Adrenal gland (tissue), 5 donors: ENCODE data around the gene RAB12.

Experiments used
- CTCF ChIP-seq, 6 experiments: fragments of 450-650 bp in 4 of 6; fragments of 200-600 bp in 2 of 6; sonication (generic) in 1 of 6; IDR thresholded peaks; 1 replicate in 5 of 6; 2 replicates in 1 of 6; pipeline versions ENCODE4 v1.5.1 to v1.8.0; 2016 to 2021; ENCODE audit warnings: antibody characterized with exemption in 6 of 6, mild to moderate bottlenecking in 2 of 6, moderate library complexity in 1 of 6
- POLR2A ChIP-seq, 2 donors: fragments of 450-650 bp; IDR thresholded peaks; one replicate each; pipeline ENCODE4 v1.6.1; 2017; ENCODE audit warnings: antibody characterized with exemption in 2 of 2, mild to moderate bottlenecking in 2 of 2, moderate library complexity in 1 of 2
- donor health status: DM: no; HTN: no; CAD: no.

- TF ChIP-seq CTCF (IDR thresholded peaks at IDR 0.05) (no peak), POLR2A (IDR thresholded peaks at IDR 0.05) (no peak)
Observed at GRCh38 chr18:8609659-8610458, 622 bp downstream of the RAB12 start.
